Activated naive CD8-positive, alpha-beta T cell treated with anti-CD3 and anti-CD28 coated beads for 36 hours (primary cell): Measurements from ENCODE around the gene COL5A2. TPM values are rescaled to one million over a fixed set of nuclear protein-coding genes. Genes with fewer than 3 reads are reported as not detected.

ENCODE experiments used
- DNase-seq: peaks from one replicate; pipeline ENCODE4 v3.0.0; 2021
- H3K27ac Mint-ChIP-seq: one replicate; pipeline ENCODE4 v1.8.0; 2022; ENCODE audit warnings: mild to moderate bottlenecking, moderate library complexity, mixed read lengths
- H3K27me3 Mint-ChIP-seq: one replicate; pipeline ENCODE4 v1.8.0; 2022; ENCODE audit warnings: mild to moderate bottlenecking, mixed read lengths
- H3K36me3 Mint-ChIP-seq: one replicate; pipeline ENCODE4 v1.8.0; 2021; ENCODE audit warnings: mild to moderate bottlenecking, mixed read lengths
- H3K4me1 Mint-ChIP-seq: one replicate; pipeline ENCODE4 v1.8.0; 2021; ENCODE audit warnings: mixed read lengths
- H3K4me3 Mint-ChIP-seq: one replicate; pipeline ENCODE4 v1.8.0; 2022; ENCODE audit warnings: mild to moderate bottlenecking, moderate library complexity, mixed read lengths
- H3K9me3 Mint-ChIP-seq: one replicate; pipeline ENCODE4 v1.8.0; 2022; ENCODE audit warnings: mixed read lengths
- total RNA-seq, 2 experiments: library from RNA; stranded (reverse); gene quantifications; one replicate each; pipeline ENCODE4 v1.2.3, GENCODE V29; 2021

The COL5A2 gene
- total RNA-seq, 2 experiments from 2014 or later: 3.1 to 3.3 TPM

GRCh38 chr2:189111063-189111715, 68.4 kb downstream of the COL5A2 start:
- no peak for DNase-seq
- Mint-ChIP-seq H3K27me3 (peaks cover 4% of the 10 kb centered on the region), H3K4me3 (no peak overlapping the region), H3K36me3 (no peaks in the 10 kb centered on the region), H3K9me3 (no peaks in the 10 kb centered on the region), H3K4me1 (peaks cover 9% of the 10 kb centered on the region), H3K27ac (no peak overlapping the region)

- H3K4me1 Mint-ChIP-seq: peaks cover 4% of the 10 kb centered on the region
- DNase-seq: no peak
- peaks cover 4% of the 10 kb centered on the region for H3K27me3 Mint-ChIP-seq
- no peak overlapping the region for H3K27ac Mint-ChIP-seq
- H3K9me3 Mint-ChIP-seq: no peaks in the 10 kb centered on the region
- H3K36me3 Mint-ChIP-seq: no peaks in the 10 kb centered on the region
- H3K4me3 Mint-ChIP-seq: no peak overlapping the region
Measured at GRCh38 chr2:189109921-189110397, 69.6 kb downstream of the COL5A2 start.

- Mint-ChIP-seq H3K27me3 (no peaks in the 10 kb centered on the region), H3K4me3 (no peak overlapping the region), H3K4me1 (peaks cover 7% of the 10 kb centered on the region), H3K36me3 (no peaks in the 10 kb centered on the region), H3K9me3 (no peaks in the 10 kb centered on the region), H3K27ac (no peak overlapping the region)
- DNase-seq: no peak
Measured at GRCh38 chr2:189104934-189105333, 74.6 kb downstream of the COL5A2 start.

GRCh38 chr2:189102735-189103134, 76.8 kb downstream of the COL5A2 start:
- no peak overlapping the region for H3K27ac Mint-ChIP-seq
- no peaks in the 10 kb centered on the region for H3K9me3 Mint-ChIP-seq
- no peaks in the 10 kb centered on the region for H3K27me3 Mint-ChIP-seq
- no peaks in the 10 kb centered on the region for H3K36me3 Mint-ChIP-seq
- peaks cover 7% of the 10 kb centered on the region for H3K4me1 Mint-ChIP-seq
- no peak overlapping the region for H3K4me3 Mint-ChIP-seq
- no peak for DNase-seq

GRCh38 chr2:189097934-189098333, 81.6 kb downstream of the COL5A2 start:
- H3K4me3 Mint-ChIP-seq: no peak overlapping the region
- peaks cover 2% of the 10 kb centered on the region for H3K4me1 Mint-ChIP-seq
- DNase-seq: no peak
- no peaks in the 10 kb centered on the region for H3K27me3 Mint-ChIP-seq
- H3K27ac Mint-ChIP-seq: no peak overlapping the region
- H3K9me3 Mint-ChIP-seq: no peaks in the 10 kb centered on the region
- H3K36me3 Mint-ChIP-seq: no peaks in the 10 kb centered on the region

- no peak for DNase-seq
- H3K36me3 Mint-ChIP-seq: no peaks in the 10 kb centered on the region
- no peaks in the 10 kb centered on the region for H3K27me3 Mint-ChIP-seq
- no peak overlapping the region for H3K27ac Mint-ChIP-seq
- peaks cover 2% of the 10 kb centered on the region for H3K4me1 Mint-ChIP-seq
- no peak overlapping the region for H3K4me3 Mint-ChIP-seq
- H3K9me3 Mint-ChIP-seq: no peaks in the 10 kb centered on the region
Measured at GRCh38 chr2:189096769-189097447, 82.7 kb downstream of the COL5A2 start.

GRCh38 chr2:189095101-189095500, 84.5 kb downstream of the COL5A2 start:
- Mint-ChIP-seq H3K4me1 (peaks cover 2% of the 10 kb centered on the region), H3K9me3 (no peaks in the 10 kb centered on the region), H3K4me3 (no peak overlapping the region), H3K27ac (no peak overlapping the region), H3K36me3 (no peaks in the 10 kb centered on the region), H3K27me3 (no peaks in the 10 kb centered on the region)
- DNase-seq: no peak

GRCh38 chr2:189092936-189093335, 86.6 kb downstream of the COL5A2 start:
- Mint-ChIP-seq H3K27me3 (no peaks in the 10 kb centered on the region), H3K36me3 (no peaks in the 10 kb centered on the region), H3K27ac (no peak overlapping the region), H3K4me3 (no peak overlapping the region), H3K9me3 (no peaks in the 10 kb centered on the region), H3K4me1 (peaks cover 2% of the 10 kb centered on the region)
- DNase-seq: no peak

- Mint-ChIP-seq H3K27ac (no peak overlapping the region), H3K36me3 (no peaks in the 10 kb centered on the region), H3K27me3 (no peaks in the 10 kb centered on the region), H3K4me3 (no peak overlapping the region), H3K4me1 (peaks cover 2% of the 10 kb centered on the region), H3K9me3 (no peaks in the 10 kb centered on the region)
- no peak for DNase-seq
Measured at GRCh38 chr2:189091253-189091652, 88.3 kb downstream of the COL5A2 start.

- Mint-ChIP-seq H3K36me3 (no peaks in the 10 kb centered on the region), H3K27ac (no peak overlapping the region), H3K9me3 (no peaks in the 10 kb centered on the region), H3K4me3 (no peak overlapping the region), H3K27me3 (no peaks in the 10 kb centered on the region), H3K4me1 (no peaks in the 10 kb centered on the region)
- DNase-seq: no peak
Measured at GRCh38 chr2:189088591-189089205, 90.9 kb downstream of the COL5A2 start.

GRCh38 chr2:189086710-189087109, 92.9 kb downstream of the COL5A2 start:
- Mint-ChIP-seq H3K36me3 (no peaks in the 10 kb centered on the region), H3K4me3 (no peak overlapping the region), H3K27me3 (no peaks in the 10 kb centered on the region), H3K9me3 (no peaks in the 10 kb centered on the region), H3K27ac (no peak overlapping the region), H3K4me1 (no peaks in the 10 kb centered on the region)
- no peak for DNase-seq

GRCh38 chr2:189086250-189086649, 93.3 kb downstream of the COL5A2 start:
- Mint-ChIP-seq H3K4me3 (no peak overlapping the region), H3K27me3 (no peaks in the 10 kb centered on the region), H3K36me3 (no peaks in the 10 kb centered on the region), H3K9me3 (no peaks in the 10 kb centered on the region), H3K4me1 (no peaks in the 10 kb centered on the region), H3K27ac (no peak overlapping the region)
- DNase-seq: no peak

GRCh38 chr2:189083606-189084005, 96.0 kb downstream of the COL5A2 start:
- no peaks in the 10 kb centered on the region for H3K4me1 Mint-ChIP-seq
- H3K4me3 Mint-ChIP-seq: no peak overlapping the region
- no peaks in the 10 kb centered on the region for H3K27me3 Mint-ChIP-seq
- H3K36me3 Mint-ChIP-seq: no peaks in the 10 kb centered on the region
- H3K9me3 Mint-ChIP-seq: no peaks in the 10 kb centered on the region
- no peak overlapping the region for H3K27ac Mint-ChIP-seq
- no peak for DNase-seq

- Mint-ChIP-seq H3K4me3 (no peak overlapping the region), H3K9me3 (no peaks in the 10 kb centered on the region), H3K27me3 (no peaks in the 10 kb centered on the region), H3K4me1 (no peaks in the 10 kb centered on the region), H3K27ac (no peak overlapping the region), H3K36me3 (no peaks in the 10 kb centered on the region)
- DNase-seq: no peak
Measured at GRCh38 chr2:189083106-189083505, 96.5 kb downstream of the COL5A2 start.

- no peaks in the 10 kb centered on the region for H3K36me3 Mint-ChIP-seq
- H3K4me3 Mint-ChIP-seq: no peak overlapping the region
- no peak overlapping the region for H3K27ac Mint-ChIP-seq
- H3K9me3 Mint-ChIP-seq: no peaks in the 10 kb centered on the region
- DNase-seq: no peak
- H3K27me3 Mint-ChIP-seq: no peaks in the 10 kb centered on the region
- no peaks in the 10 kb centered on the region for H3K4me1 Mint-ChIP-seq
Measured at GRCh38 chr2:189082376-189082975, 97.1 kb downstream of the COL5A2 start.
